ENCODE measurements around the gene PLCG2.
"Not testable (repeated sequence)": the region's sequence is repeated elsewhere in the genome, so short reads cannot be mapped to it uniquely, and the experiment has no call there.

Gene PLCG2

DNA sequence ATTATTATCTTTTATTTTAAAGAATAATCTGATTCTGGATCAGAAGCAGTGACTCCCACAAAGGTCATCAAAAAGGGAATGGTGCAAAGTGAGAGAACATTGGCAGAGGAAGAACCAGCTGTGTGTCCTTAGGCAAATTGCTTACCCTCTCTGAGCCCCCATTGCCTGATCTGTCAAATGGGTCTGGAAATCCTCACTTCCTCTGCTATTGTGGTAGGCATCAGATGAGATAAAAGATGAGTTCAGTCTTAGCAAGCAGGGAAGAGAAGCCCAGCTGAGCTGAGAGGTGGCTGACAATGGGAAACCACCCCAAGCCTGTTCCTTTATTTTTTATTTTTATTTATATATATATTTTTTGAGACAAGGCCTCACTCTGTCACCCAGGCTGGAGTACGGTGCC, 24.2 kb upstream of the PLCG2 start:
- no peak for DNase-seq (ENCODE audit: low read depth)

DNA sequence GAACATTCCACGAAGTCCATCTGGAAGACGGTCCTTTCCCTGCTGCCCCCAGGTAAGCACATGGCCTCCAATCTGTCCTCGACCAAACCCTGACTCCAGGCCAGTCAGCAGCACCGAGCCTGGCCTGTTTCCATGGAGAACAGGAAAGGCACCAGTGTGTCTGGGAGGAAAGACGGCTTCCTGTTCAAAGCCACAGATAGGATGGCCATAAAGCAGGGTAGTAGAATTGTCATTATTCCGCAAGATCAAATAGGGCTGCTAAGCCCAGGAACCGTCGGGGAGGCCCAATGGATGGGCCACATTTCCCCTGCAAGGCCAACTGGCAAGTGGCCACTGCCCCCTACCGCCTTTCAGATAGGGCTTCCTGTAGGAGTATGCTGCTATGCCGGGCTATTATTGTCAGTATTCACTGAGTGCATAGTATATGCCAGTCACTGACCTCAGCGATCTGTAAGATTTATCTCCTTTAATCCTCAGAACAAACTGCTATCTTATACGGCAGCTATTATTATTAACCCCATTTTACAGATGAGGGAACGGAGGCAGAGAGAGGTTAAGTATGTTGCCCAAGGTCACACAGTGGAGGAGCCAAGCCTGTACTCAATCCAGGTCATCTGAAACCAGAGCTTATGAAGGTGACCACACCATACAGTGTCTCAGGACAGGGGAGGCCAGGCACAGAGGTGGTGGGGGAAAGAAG, 23.0 kb upstream of the PLCG2 start:
- DNase-seq (ENCODE audit: low read depth): no peak

GRCh38 chr16:81756615-81757356, 22.3 kb upstream of the PLCG2 start:
- no peak for DNase-seq (ENCODE audit: low read depth)

- no peak for DNase-seq (ENCODE audit: low read depth)
Observed at GRCh38 chr16:81758376-81758775, 20.7 kb upstream of the PLCG2 start.

- DNase-seq (ENCODE audit: low read depth): not testable (repeated sequence)
Observed at GRCh38 chr16:81762322-81762721, 16.8 kb upstream of the PLCG2 start.

DNA sequence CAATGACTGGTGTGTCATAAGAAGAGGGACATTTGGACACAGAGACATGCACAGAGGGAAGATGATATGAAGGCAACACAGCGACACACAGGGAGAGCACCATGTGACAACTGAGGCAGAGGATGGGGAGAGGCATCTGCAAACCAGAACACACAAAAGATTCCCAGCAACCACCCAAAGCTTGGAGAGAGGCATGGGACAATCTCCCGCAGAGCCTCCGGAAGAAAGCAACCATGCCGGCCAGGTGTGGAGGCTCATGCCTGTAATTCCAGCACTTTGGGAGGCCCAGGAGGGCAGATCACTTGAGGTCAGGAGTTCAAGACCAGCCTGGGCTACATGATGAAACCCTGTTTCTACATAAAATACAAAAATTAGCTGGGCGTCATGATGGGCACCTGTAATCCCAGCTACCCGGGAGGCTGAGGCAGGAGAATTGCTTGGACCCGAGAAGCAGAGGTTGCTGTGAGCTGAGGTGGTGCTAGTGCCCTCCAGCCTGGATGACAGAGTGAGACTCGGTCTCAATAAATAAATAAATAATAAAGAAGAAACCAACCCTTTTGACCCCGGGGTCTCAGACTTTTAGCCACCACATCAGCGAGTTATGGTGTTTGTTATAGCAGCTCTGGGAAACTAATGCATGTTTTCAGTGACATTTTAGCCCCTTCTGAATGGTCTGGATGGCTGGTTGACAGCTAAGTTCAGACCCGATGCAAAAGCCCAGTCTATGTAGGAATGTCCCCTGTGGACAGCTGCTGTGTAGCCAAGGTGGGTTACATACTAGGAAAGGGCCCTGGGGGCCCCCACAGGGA, 13.8 kb upstream of the PLCG2 start:
- no peak for DNase-seq (ENCODE audit: low read depth)

DNA sequence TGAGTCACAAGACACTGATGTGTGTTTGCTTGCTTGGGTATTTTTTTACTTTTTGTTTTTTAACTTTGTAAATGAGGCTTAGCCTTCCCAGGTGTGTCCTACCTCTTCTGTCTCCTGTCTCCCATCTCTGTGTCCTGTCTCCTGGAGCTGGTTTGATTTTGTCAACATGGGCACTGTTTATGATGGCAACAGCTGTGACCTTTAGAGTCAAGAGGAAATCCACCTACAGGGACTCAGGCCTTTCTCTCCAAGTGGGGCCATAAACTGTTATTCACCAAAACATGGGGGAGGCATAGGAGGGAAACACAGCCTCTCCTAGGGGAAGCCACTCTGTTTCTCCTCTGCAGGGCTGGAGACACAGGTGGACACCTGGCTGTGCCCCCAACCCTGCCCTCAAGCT, 13.1 kb upstream of the PLCG2 start:
- DNase-seq (ENCODE audit: low read depth): no peak

- DNase-seq (ENCODE audit: low read depth): no peak
Observed at GRCh38 chr16:81767987-81768592, 11.0 kb upstream of the PLCG2 start.

GRCh38 chr16:81770008-81770407, 9.1 kb upstream of the PLCG2 start:
- no peak for DNase-seq (ENCODE audit: low read depth)

DNA sequence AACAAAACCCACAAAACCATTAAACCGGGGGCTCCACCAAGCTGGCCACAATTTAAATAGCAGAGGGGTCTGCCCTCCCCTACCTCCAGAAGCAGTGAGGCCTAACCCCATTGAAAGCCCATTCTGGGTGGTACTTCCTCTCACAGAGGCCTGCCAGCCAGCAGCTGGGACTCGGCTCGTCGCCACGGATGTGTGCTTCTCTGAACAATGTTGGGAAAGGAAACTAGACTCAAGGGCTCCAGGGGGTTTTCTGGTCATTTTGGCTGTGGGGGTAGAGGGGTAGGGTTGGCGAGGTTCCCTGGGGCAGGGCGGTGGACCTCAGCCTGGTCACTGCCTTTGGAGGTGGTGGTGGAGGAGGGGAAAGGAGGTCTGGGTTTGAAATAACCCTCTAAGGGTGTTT, 4.7 kb upstream of the PLCG2 start:
- DNase-seq (ENCODE audit: low read depth): no peak

GRCh38 chr16:81775570-81775969, 3.5 kb upstream of the PLCG2 start:
- no peak for DNase-seq (ENCODE audit: low read depth)

DNA sequence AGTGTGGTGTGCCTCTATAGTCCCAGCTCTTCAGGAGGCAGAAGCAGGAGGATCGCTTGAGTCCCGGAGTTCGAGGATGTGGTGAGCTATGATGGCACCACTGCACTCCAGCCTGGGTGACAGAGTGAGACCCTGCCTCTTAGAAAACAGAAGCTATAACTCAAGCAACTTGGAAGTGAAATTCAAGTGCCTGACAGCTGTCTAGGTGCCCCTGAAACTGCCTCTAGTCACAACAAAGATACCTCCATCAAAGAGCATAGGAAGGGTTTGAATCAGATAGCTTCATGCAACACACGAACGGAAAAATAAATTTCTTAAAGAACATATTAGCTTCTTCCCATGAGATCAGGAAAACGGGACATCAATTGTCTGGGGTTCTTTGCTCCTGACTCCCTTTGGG, 860 bp upstream of the PLCG2 start:
- DNase-seq (ENCODE audit: low read depth): no peak

DNA sequence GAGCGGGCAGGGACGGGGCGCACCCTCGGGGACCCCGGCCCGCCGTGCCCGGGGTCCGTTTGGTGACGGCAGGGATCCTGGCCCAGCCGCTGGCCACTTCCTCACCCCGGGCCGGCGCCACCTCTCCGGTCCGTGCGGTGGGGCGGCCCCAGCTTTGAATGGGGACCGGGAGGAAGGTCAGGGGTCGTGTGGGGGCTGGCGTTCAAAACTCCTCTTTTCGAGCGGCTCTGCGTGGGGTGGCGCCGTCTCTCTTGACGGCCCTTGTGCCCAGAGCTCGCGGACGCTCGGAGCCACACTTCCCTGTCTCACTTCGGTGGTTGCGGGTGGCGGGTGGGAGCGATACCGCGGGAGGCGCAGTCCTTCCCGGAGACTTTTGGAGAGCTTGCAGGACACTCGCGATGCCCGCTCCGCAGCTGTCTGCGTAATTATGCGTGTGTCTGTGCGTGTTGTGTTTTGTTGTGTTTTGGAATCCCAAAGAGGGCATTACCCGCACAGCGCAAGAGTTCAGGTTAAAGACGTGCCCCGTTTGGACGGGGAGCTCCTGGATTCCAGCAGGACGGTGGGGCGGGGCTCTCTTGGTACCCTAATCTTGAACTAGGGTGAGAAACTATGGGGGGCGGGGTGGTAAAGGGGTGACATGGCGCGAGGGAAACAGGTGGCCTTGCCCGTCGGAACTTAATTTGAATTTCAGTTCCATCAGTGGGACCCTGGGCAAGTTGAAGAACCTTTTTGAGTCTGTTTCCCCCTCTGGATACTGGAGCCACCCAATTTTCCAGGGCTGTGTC, 637 bp downstream of the PLCG2 start:
- no peak for DNase-seq (ENCODE audit: low read depth)

GRCh38 chr16:81780350-81780749, 1.3 kb downstream of the PLCG2 start:
- DNase-seq (ENCODE audit: low read depth): no peak

GRCh38 chr16:81782236-81782635, 3.1 kb downstream of the PLCG2 start:
- DNase-seq (ENCODE audit: low read depth): no peak

GRCh38 chr16:81784072-81784795, 5.1 kb downstream of the PLCG2 start:
- DNase-seq (ENCODE audit: low read depth): no peak

GRCh38 chr16:81785138-81785924, 6.2 kb downstream of the PLCG2 start:
- no peak for DNase-seq (ENCODE audit: low read depth)

DNA sequence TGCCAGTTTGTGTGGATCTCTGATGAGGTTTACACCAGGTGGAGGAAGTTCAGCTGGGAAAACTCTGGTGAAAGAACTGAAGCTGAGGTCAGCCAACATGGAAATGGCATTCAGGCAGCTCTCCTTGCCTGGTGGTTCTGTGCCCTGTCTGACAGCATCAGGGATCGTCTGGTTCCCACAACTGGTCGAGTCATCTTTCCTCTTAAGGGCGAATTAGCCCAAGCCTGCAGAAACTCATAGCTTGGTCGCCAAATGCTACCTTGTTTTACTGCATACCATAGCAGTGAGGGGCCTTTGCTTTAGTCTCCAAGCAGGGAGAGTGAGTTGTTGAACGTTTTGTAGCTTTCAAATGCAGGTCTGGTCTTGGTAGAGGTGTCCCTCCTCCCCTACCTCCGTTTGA, 7.2 kb downstream of the PLCG2 start:
- DNase-seq (ENCODE audit: low read depth): no peak

DNA sequence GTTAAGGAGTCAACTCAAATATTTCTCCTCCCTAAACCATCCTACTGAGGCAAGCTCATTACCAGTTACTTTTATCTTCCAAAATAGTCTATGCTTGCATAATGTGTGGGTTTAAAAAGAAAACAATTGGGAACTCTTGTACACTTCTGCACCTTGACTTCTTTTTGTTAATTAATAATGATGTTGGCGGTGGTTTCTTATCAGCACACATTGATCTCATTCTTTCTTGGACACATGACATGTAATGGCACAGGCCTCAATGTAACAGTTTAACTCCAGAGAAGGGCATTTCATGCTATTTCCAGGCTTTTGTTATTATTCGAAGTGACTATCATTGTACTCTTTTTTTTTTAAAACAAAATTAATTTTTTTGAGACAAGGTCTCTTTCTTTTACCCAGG, 7.8 kb downstream of the PLCG2 start:
- no peak for DNase-seq (ENCODE audit: low read depth)

- DNase-seq (ENCODE audit: low read depth): no peak
Observed at GRCh38 chr16:81787659-81788058, 8.6 kb downstream of the PLCG2 start.

Measured in fibroblast of gingiva (primary cell).